ENCODE measurements around the gene CDK6. TPM values are rescaled to one million over a fixed set of nuclear protein-coding genes. Genes with fewer than 3 reads are reported as not detected.

The CDK6 gene
- total RNA-seq, 6 experiments from 2014 or later, result 6.9 to 23.7 (median 17.0) TPM

DNA sequence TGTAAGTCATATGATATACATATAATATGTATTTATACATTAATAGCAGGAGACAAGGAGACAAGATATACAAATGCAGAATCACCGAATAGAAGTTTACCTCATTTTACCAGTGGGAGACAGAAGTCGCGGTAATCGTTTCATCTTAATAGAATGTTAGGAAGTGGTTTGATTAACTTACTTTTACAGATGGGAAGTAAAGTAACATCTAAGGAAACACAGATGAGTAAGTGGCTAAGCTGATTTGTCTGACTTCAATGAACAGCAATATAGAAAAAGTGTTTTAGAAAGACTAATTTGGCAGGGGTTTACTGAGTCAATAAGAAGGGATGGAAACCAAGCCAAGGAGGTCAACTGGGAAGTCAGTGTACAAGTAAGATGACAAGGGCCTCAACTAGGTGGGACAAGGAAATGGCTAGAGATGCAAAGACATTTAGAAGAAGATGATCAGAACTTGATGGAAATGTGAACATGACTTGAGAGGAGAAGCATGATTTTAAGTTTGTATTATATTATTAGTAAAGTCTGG lies 210.0 kb downstream of the CDK6 start:
- Histone ChIP-seq H3K27me3 (no peaks in the 10 kb centered on the region), H3K27ac (no peak overlapping the region), H3K4me3 (no peak overlapping the region), H3K36me3 (no peaks in the 10 kb centered on the region), H3K4me1 (no peaks in the 10 kb centered on the region), H3K9me3 (no peaks in the 10 kb centered on the region)
- WGBS (ENCODE audit: insufficient coverage, low coverage, low lambda C conversion rate, missing lambda C conversion rate), result 76% methylated on average over 4 of the region's 4 CpGs
- ATAC-seq (no peak), DNase-seq (no peak)
- TF ChIP-seq, protein P1, sequence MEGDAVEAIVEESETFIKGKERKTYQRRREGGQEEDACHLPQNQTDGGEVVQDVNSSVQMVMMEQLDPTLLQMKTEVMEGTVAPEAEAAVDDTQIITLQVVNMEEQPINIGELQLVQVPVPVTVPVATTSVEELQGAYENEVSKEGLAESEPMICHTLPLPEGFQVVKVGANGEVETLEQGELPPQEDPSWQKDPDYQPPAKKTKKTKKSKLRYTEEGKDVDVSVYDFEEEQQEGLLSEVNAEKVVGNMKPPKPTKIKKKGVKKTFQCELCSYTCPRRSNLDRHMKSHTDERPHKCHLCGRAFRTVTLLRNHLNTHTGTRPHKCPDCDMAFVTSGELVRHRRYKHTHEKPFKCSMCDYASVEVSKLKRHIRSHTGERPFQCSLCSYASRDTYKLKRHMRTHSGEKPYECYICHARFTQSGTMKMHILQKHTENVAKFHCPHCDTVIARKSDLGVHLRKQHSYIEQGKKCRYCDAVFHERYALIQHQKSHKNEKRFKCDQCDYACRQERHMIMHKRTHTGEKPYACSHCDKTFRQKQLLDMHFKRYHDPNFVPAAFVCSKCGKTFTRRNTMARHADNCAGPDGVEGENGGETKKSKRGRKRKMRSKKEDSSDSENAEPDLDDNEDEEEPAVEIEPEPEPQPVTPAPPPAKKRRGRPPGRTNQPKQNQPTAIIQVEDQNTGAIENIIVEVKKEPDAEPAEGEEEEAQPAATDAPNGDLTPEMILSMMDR (IDR thresholded peaks at IDR 0.05), result no peak
- no peak for TF ChIP-seq POLR2A (IDR thresholded peaks at IDR 0.05)
- intact Hi-C loops (cut with DNase I), result loop anchor here in 1 of 2 donors (10.0 kb wide), 1 partner anchor 208 kb away; the partner anchor contains the start of gene CDK6

DNA sequence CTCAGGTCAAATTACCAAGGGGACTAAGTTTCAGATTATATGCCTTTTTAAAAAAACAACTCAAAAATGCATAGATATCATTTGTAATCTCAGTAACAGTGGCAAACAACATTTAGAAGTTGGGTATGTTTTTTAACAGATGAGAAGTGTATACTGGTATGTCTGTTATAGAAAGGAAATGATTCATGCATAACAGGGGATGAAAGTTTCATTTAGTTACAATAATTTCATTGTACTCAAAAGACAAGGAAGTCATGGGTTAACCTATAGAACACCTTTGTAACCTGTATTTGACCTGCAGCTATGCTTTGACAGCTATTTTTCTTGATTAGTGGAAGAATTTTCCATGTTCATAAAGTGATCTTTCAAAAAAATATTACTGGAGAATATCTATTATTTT lies 210.8 kb downstream of the CDK6 start:
- TF ChIP-seq, protein P1 (IDR thresholded peaks at IDR 0.05), result no peak
- no peak for TF ChIP-seq POLR2A (IDR thresholded peaks at IDR 0.05)
- no peak for ATAC-seq
- intact Hi-C loops (cut with DNase I), result loop anchor here in 1 of 2 donors (10.0 kb wide), 1 partner anchor 209 kb away; the partner anchor contains the start of gene CDK6

DNA sequence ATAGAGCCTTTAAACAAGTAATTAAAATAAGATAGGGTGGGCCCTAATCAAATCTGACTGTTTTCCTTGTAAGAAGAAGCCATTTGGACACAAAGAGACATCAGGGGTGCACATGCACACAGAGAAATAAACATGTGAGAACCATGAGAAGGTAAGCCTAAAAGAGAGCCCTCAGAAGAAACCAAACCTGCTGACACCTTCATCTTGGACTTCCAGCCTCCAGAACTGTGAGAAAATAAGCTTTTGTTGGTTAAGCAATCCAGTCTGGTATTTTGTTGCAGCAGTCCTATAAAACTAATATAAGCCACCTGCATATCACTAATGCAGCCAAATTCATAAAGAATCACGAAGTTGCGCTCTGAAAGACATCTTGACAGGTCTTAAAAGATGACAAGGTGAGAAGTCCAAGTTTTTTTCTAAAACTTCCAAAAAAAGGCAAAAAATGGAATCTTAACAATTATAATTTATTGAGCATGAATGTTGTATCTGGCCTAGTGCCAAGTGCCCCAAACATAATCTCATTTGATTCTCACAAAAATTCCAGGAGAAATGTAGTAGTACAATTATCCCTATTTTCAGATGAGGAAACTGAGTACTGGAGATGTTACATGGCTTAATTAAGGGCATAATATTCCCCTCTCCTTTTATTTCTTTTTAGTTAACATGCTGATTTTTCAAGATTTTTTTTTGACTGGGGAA lies 211.9 kb downstream of the CDK6 start:
- H3K36me3 ChIP-seq, result no peaks in the 10 kb centered on the region
- no peak overlapping the region for H3K27ac ChIP-seq
- H3K9me3 ChIP-seq, result no peaks in the 10 kb centered on the region
- H3K4me3 ChIP-seq, result no peak overlapping the region
- TF ChIP-seq POLR2A (IDR thresholded peaks at IDR 0.05), result no peak
- TF ChIP-seq, protein P1 (IDR thresholded peaks at IDR 0.05), result no peak
- ATAC-seq (no peak), DNase-seq (no peak)
- no peaks in the 10 kb centered on the region for H3K27me3 ChIP-seq
- H3K4me1 ChIP-seq, result peaks cover 0 to 3% (median 0%) of the 10 kb centered on the region in 4 donors
- WGBS (ENCODE audit: insufficient coverage, low coverage, low lambda C conversion rate, missing lambda C conversion rate), result 97% methylated on average over 2 of the region's 2 CpGs
- intact Hi-C loops (cut with DNase I), result loop anchor here in 1 of 2 donors (10.0 kb wide), 1 partner anchor 210 kb away; the partner anchor contains the start of gene CDK6

More for the DNA sequence above, 210.8 kb downstream of the CDK6 start:
- H3K36me3 ChIP-seq, result no peaks in the 10 kb centered on the region
- no peaks in the 10 kb centered on the region for H3K9me3 ChIP-seq
- DNase-seq, result no peak
- H3K4me1 ChIP-seq, result peaks cover 0 to 3% (median 0%) of the 10 kb centered on the region in 4 donors
- no peaks in the 10 kb centered on the region for H3K27me3 ChIP-seq
- H3K4me3 ChIP-seq, result no peak overlapping the region
- H3K27ac ChIP-seq, result no peak overlapping the region

DNA sequence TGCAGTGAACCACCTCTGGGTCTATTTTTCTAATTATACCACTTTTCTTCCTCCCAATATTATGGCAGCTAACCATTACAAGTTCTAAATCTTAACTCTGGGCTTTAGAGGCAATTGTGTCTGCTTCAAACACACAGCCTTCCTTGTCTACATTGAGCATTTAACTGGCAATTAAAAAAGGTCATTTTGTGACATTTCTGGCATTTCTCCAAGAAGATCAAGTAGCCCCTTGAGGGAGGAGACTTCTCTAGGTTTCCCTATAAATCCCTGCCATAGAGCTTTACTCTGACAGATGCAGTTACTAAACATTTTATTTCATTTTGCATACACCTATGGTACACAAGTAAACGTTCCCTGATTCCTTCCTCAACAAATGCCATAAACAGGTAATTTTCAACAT lies 212.8 kb downstream of the CDK6 start:
- no peak overlapping the region for H3K27ac ChIP-seq
- no peaks in the 10 kb centered on the region for H3K27me3 ChIP-seq
- DNase-seq (no peak), ATAC-seq (no peak)
- intact Hi-C loops (cut with DNase I), result loop anchor here in 1 of 2 donors (10.0 kb wide), 1 partner anchor 211 kb away; the partner anchor contains the start of gene CDK6
- H3K36me3 ChIP-seq, result no peaks in the 10 kb centered on the region
- no peaks in the 10 kb centered on the region for H3K9me3 ChIP-seq
- WGBS (ENCODE audit: insufficient coverage, low coverage, low lambda C conversion rate, missing lambda C conversion rate), result 82% methylated on average over 1 of the region's 1 CpG
- TF ChIP-seq, protein P1 (IDR thresholded peaks at IDR 0.05), result no peak
- TF ChIP-seq POLR2A (IDR thresholded peaks at IDR 0.05), result no peak
- H3K4me1 ChIP-seq, result peaks cover 0 to 3% (median 0%) of the 10 kb centered on the region in 4 donors
- H3K4me3 ChIP-seq, result no peak overlapping the region

All from right lobe of liver (tissue), 6 donors.